Skeletal muscle tissue (tissue), 4 donors: ENCODE results near the gene HSPA12A. TPM values are rescaled to one million over a fixed set of nuclear protein-coding genes. Genes with fewer than 3 reads are reported as not detected.

Experiments used
- H3K27ac ChIP-seq: one replicate; pipeline ENCODE4 v1.7.0; 2013; ENCODE audit warnings: mild to moderate bottlenecking, low read depth, low read length, inconsistent platforms
- H3K27me3 ChIP-seq, 3 donors: one replicate each; pipeline ENCODE4 v1.7.0; 2013; ENCODE audit warnings: low read length in 3 of 3; ENCODE audit not compliant: control insufficient read depth in 3 of 3, insufficient read depth in 3 of 3
- H3K36me3 ChIP-seq, 3 donors: one replicate each; pipeline ENCODE4 v1.7.0; 2013; ENCODE audit warnings: low read length in 3 of 3; ENCODE audit not compliant: control insufficient read depth in 3 of 3, insufficient read depth in 3 of 3
- H3K4me1 ChIP-seq, 3 donors: one replicate each; pipeline ENCODE4 v1.7.0; 2013; ENCODE audit warnings: low read length in 3 of 3, mild to moderate bottlenecking in 3 of 3; ENCODE audit not compliant: control insufficient read depth in 3 of 3, insufficient read depth in 3 of 3
- H3K4me3 ChIP-seq, 3 donors: one replicate each; pipeline ENCODE4 v1.7.0; 2013; ENCODE audit warnings: low read length in 3 of 3
- H3K9ac ChIP-seq, 3 donors: one replicate each; pipeline ENCODE4 v1.7.0; 2013; ENCODE audit warnings: low read length in 3 of 3, mild to moderate bottlenecking in 3 of 3, moderate library complexity in 2 of 3, low read depth in 1 of 3
- H3K9me3 ChIP-seq, 3 donors: one replicate each; pipeline ENCODE4 v1.7.0; 2013; ENCODE audit warnings: low read length in 3 of 3; ENCODE audit not compliant: control insufficient read depth in 3 of 3
- total RNA-seq: library from RNA; depleted of rRNA; stranded (reverse); fragments of >200 nt; gene quantifications from one replicate; pipeline ENCODE4 v1.2.3, GENCODE V29; 2014
- donor health status: Osteomylitis.

The HSPA12A gene
- total RNA-seq, 1 donor from 2014 or later: 8.4 TPM

- peaks cover 0 to 4% (median 0%) of the 10 kb centered on the region in 3 donors for H3K27me3 ChIP-seq
- no peak overlapping the region for H3K27ac ChIP-seq
- H3K36me3 ChIP-seq: no peaks in the 10 kb centered on the region
- H3K9ac ChIP-seq: no peak overlapping the region
- peaks cover 0 to 5% (median 0%) of the 10 kb centered on the region in 3 donors for H3K9me3 ChIP-seq
- no peak overlapping the region for H3K4me3 ChIP-seq
- H3K4me1 ChIP-seq: no peaks in the 10 kb centered on the region
Measured at GRCh38 chr10:116654816-116655215, 87.5 kb downstream of the HSPA12A start.

- Histone ChIP-seq H3K9ac (no peak overlapping the region), H3K9me3 (peaks cover 0 to 5% (median 0%) of the 10 kb centered on the region in 3 donors), H3K4me1 (no peaks in the 10 kb centered on the region), H3K27me3 (peaks cover 0 to 4% (median 0%) of the 10 kb centered on the region in 3 donors), H3K36me3 (no peaks in the 10 kb centered on the region), H3K4me3 (no peak overlapping the region), H3K27ac (no peak overlapping the region)
Measured at GRCh38 chr10:116653885-116654284, 88.5 kb downstream of the HSPA12A start.

GRCh38 chr10:116648903-116649302 lies 93.5 kb downstream of the HSPA12A start:
- H3K9ac ChIP-seq: no peak overlapping the region
- H3K27ac ChIP-seq: no peak overlapping the region
- H3K4me3 ChIP-seq: no peak overlapping the region
- H3K4me1 ChIP-seq: no peaks in the 10 kb centered on the region
- H3K27me3 ChIP-seq: no peaks in the 10 kb centered on the region
- H3K36me3 ChIP-seq: no peaks in the 10 kb centered on the region
- peaks cover 0 to 5% (median 0%) of the 10 kb centered on the region in 3 donors for H3K9me3 ChIP-seq

- H3K27ac ChIP-seq: no peak overlapping the region
- peaks cover 0 to 5% (median 0%) of the 10 kb centered on the region in 3 donors for H3K9me3 ChIP-seq
- no peak overlapping the region for H3K4me3 ChIP-seq
- H3K27me3 ChIP-seq: no peaks in the 10 kb centered on the region
- no peaks in the 10 kb centered on the region for H3K4me1 ChIP-seq
- H3K36me3 ChIP-seq: no peaks in the 10 kb centered on the region
- H3K9ac ChIP-seq: no peak overlapping the region
Measured at GRCh38 chr10:116646502-116646901, 95.9 kb downstream of the HSPA12A start.

GRCh38 chr10:116637830-116638229 lies 104.5 kb downstream of the HSPA12A start:
- H3K36me3 ChIP-seq: no peaks in the 10 kb centered on the region
- no peak overlapping the region for H3K4me3 ChIP-seq
- H3K9me3 ChIP-seq: no peaks in the 10 kb centered on the region
- H3K27ac ChIP-seq: no peak overlapping the region
- no peak overlapping the region for H3K9ac ChIP-seq
- H3K27me3 ChIP-seq: no peaks in the 10 kb centered on the region
- H3K4me1 ChIP-seq: no peaks in the 10 kb centered on the region

- Histone ChIP-seq H3K4me1 (no peaks in the 10 kb centered on the region), H3K36me3 (no peaks in the 10 kb centered on the region), H3K4me3 (no peak overlapping the region), H3K9ac (no peak overlapping the region), H3K9me3 (no peaks in the 10 kb centered on the region), H3K27me3 (no peaks in the 10 kb centered on the region), H3K27ac (no peak overlapping the region)
Measured at GRCh38 chr10:116636976-116637375, 105.4 kb downstream of the HSPA12A start.

- no peaks in the 10 kb centered on the region for H3K9me3 ChIP-seq
Measured at GRCh38 chr10:116636385-116636784, 106.0 kb downstream of the HSPA12A start.

GRCh38 chr10:116634126-116634975 lies 108.0 kb downstream of the HSPA12A start:
- no peaks in the 10 kb centered on the region for H3K9me3 ChIP-seq
- no peak overlapping the region for H3K4me3 ChIP-seq
- H3K4me1 ChIP-seq: no peaks in the 10 kb centered on the region
- no peak overlapping the region for H3K27ac ChIP-seq
- peaks cover 0 to 6% (median 4%) of the 10 kb centered on the region in 3 donors for H3K27me3 ChIP-seq
- no peaks in the 10 kb centered on the region for H3K36me3 ChIP-seq
- no peak overlapping the region for H3K9ac ChIP-seq

More at GRCh38 chr10:116636385-116636784, 106.0 kb downstream of the HSPA12A start:
- Histone ChIP-seq H3K4me3 (no peak overlapping the region), H3K4me1 (no peaks in the 10 kb centered on the region), H3K27ac (no peak overlapping the region), H3K36me3 (no peaks in the 10 kb centered on the region), H3K9ac (no peak overlapping the region), H3K27me3 (no peaks in the 10 kb centered on the region)

- no peaks in the 10 kb centered on the region for H3K9me3 ChIP-seq
- no peak overlapping the region for H3K27ac ChIP-seq
- peaks cover 0 to 8% (median 4%) of the 10 kb centered on the region in 3 donors for H3K27me3 ChIP-seq
- no peak overlapping the region for H3K4me3 ChIP-seq
- H3K36me3 ChIP-seq: no peaks in the 10 kb centered on the region
- no peaks in the 10 kb centered on the region for H3K4me1 ChIP-seq
- no peak overlapping the region for H3K9ac ChIP-seq
Measured at GRCh38 chr10:116633216-116633600, 109.2 kb downstream of the HSPA12A start.

GRCh38 chr10:116632596-116633215 lies 109.7 kb downstream of the HSPA12A start:
- no peak overlapping the region for H3K4me3 ChIP-seq
- no peak overlapping the region for H3K27ac ChIP-seq
- peaks cover 0 to 9% (median 4%) of the 10 kb centered on the region in 3 donors for H3K27me3 ChIP-seq
- H3K36me3 ChIP-seq: no peaks in the 10 kb centered on the region
- H3K9me3 ChIP-seq: no peaks in the 10 kb centered on the region
- no peaks in the 10 kb centered on the region for H3K4me1 ChIP-seq
- H3K9ac ChIP-seq: no peak overlapping the region
